Measurements from ENCODE around the gene PARD3B.

DNA sequence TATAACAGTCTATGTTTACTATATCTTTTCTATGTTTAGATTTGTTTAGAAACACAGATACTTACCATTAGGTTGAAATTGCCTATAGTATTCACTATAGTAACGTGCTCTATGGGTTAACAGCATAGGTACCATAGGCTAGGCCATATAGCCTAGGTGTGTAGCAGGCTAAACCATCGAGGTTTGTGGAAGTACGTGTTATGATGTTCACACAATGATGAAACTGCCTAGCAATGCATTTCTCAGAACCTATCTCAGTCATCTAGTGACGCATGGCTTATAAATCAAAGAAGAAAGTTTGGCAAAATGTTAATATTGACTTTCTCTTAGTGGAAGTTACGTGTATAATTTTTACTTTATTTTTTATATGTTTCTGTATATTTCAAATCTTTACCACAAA is 670.8 kb downstream of the PARD3B start:
- TF ChIP-seq EZH2phosphoT487 (IDR thresholded peaks at IDR 0.05; ENCODE audit: borderline replicate concordance) = no peak
- TF ChIP-seq, protein P1, sequence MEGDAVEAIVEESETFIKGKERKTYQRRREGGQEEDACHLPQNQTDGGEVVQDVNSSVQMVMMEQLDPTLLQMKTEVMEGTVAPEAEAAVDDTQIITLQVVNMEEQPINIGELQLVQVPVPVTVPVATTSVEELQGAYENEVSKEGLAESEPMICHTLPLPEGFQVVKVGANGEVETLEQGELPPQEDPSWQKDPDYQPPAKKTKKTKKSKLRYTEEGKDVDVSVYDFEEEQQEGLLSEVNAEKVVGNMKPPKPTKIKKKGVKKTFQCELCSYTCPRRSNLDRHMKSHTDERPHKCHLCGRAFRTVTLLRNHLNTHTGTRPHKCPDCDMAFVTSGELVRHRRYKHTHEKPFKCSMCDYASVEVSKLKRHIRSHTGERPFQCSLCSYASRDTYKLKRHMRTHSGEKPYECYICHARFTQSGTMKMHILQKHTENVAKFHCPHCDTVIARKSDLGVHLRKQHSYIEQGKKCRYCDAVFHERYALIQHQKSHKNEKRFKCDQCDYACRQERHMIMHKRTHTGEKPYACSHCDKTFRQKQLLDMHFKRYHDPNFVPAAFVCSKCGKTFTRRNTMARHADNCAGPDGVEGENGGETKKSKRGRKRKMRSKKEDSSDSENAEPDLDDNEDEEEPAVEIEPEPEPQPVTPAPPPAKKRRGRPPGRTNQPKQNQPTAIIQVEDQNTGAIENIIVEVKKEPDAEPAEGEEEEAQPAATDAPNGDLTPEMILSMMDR (IDR thresholded peaks at IDR 0.05 in 2 of 3, conservative IDR thresholded peaks at IDR 0.05 in 1 of 3; ENCODE audit: borderline replicate concordance in 1 of 3, insufficient read depth in 1 of 3, low read depth in 2 of 3, low read length in 2 of 3) = no peak
- TF ChIP-seq POLR2A (IDR thresholded peaks at IDR 0.05; ENCODE audit: borderline replicate concordance, extremely low read depth, insufficient read depth, insufficient read length) = no peak
- no peak for TF ChIP-seq ZNF274 (IDR thresholded peaks at IDR 0.05; ENCODE audit: low read depth, low read length)
- TF ChIP-seq EZH2 (IDR thresholded peaks at IDR 0.05) = no peak
- no peak for TF ChIP-seq POLR2AphosphoS5 (IDR thresholded peaks at IDR 0.05; ENCODE audit: low read depth, low read length)
- TF ChIP-seq, protein P2, sequence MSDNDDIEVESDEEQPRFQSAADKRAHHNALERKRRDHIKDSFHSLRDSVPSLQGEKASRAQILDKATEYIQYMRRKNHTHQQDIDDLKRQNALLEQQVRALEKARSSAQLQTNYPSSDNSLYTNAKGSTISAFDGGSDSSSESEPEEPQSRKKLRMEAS (IDR thresholded peaks at IDR 0.05) = no peak
- TF ChIP-seq TCF7L2 (IDR thresholded peaks at IDR 0.05; ENCODE audit: borderline replicate concordance, extremely low read depth, insufficient read depth, insufficient read length) = no peak
- TF ChIP-seq CEBPB (IDR thresholded peaks at IDR 0.05; ENCODE audit: low read depth) = no peak
- TF ChIP-seq, protein P3, sequence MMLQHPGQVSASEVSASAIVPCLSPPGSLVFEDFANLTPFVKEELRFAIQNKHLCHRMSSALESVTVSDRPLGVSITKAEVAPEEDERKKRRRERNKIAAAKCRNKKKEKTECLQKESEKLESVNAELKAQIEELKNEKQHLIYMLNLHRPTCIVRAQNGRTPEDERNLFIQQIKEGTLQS (IDR thresholded peaks at IDR 0.05) = no peak
